Stimulated activated CD8-positive, alpha-beta memory T cell treated with anti-CD3 and anti-CD28 coated beads, Interleukin-12 subunit alpha, Interleukin-12 subunit beta, amount 100 ng/mL, for 24 hours (primary cell): Measurements from ENCODE around the gene SLC49A4.

ENCODE experiments used
- DNase-seq: peaks from one replicate; pipeline ENCODE4 v3.0.0-alpha.2; 2020; ENCODE audit errors: extremely low read depth

Gene SLC49A4

GRCh38 chr3:122908251-122908650 lies 113.4 kb downstream of the SLC49A4 start:
- DNase-seq, result no peak

GRCh38 chr3:122911901-122912300 lies 117.0 kb downstream of the SLC49A4 start:
- no peak for DNase-seq

GRCh38 chr3:122912772-122913538 lies 118.1 kb downstream of the SLC49A4 start:
- DNase-seq, result no peak

- no peak for DNase-seq
These were observed 118.8 kb downstream of the SLC49A4 start for GRCh38 chr3:122913539-122914100.

GRCh38 chr3:122915300-122916055 lies 120.6 kb downstream of the SLC49A4 start:
- no peak for DNase-seq

- DNase-seq, result no peak
These were observed 121.2 kb downstream of the SLC49A4 start for GRCh38 chr3:122916084-122916483.

- DNase-seq, result no peak
These were observed 121.7 kb downstream of the SLC49A4 start for GRCh38 chr3:122916580-122916979.

- DNase-seq, result no peak
These were observed 122.5 kb downstream of the SLC49A4 start for GRCh38 chr3:122917412-122917811.

- no peak for DNase-seq
These were observed 123.9 kb downstream of the SLC49A4 start for GRCh38 chr3:122918576-122919290.

- DNase-seq, result no peak
These were observed 124.4 kb downstream of the SLC49A4 start for GRCh38 chr3:122919291-122919610.

- DNase-seq, result no peak
These were observed 126.1 kb downstream of the SLC49A4 start for GRCh38 chr3:122920986-122921385.

GRCh38 chr3:122921791-122922651 lies 127.2 kb downstream of the SLC49A4 start:
- no peak for DNase-seq

- no peak for DNase-seq
These were observed 128.7 kb downstream of the SLC49A4 start for GRCh38 chr3:122923611-122924010.

GRCh38 chr3:122924056-122924455 lies 129.2 kb downstream of the SLC49A4 start:
- DNase-seq, result no peak

- DNase-seq, result no peak
These were observed 130.9 kb downstream of the SLC49A4 start for GRCh38 chr3:122925756-122926155.

GRCh38 chr3:122926322-122926721 lies 131.5 kb downstream of the SLC49A4 start:
- DNase-seq, result no peak

GRCh38 chr3:122926811-122927210 lies 131.9 kb downstream of the SLC49A4 start:
- no peak for DNase-seq

- DNase-seq, result no peak
These were observed 132.9 kb downstream of the SLC49A4 start for GRCh38 chr3:122927726-122928125.

- no peak for DNase-seq
These were observed 133.7 kb downstream of the SLC49A4 start for GRCh38 chr3:122928396-122929187.
